ENCODE data around the gene CAMK1D. TPM values are rescaled to one million over a fixed set of nuclear protein-coding genes. Genes with fewer than 3 reads are reported as not detected.

CAMK1D gene
- total and polyA plus RNA-seq, 2 experiments from 2014 or later = 3.5 to 6.0 TPM

DNA sequence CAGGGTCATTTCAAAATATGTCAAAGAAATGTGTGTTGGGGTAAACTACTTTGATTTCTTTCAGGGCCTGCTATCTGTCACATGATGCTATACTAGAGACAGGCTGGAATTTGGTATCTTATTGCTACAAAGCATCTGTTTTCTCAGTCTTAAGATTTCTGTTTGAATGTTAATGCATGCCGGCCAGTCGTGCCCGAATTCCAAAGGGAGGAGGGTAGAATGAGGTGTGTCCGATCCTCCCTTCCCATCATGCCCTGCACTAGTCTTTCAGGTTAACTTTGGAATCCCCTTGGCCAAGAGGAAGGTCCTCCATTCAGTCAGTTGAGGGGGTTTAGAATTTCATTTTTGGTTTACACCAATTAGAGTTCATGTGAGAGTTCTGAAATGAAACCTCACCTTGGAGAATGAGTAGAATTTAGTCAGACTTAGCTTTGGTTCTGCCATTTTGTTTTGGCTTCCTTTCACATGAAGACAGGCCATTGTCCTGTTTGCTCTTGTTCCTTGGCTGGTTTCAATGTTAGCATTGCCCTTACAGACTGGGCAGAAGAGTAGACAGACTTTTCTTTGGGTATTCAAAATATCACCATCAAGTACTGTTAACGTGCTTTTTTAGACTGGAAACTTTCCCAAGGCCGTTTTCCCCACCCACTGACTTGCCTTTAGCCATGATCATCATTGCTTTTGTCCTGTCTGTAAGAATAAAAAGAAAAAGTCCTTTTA lies 95.8 kb downstream of the CAMK1D start:
- 47% methylated on average over 6 of the region's 6 CpGs for WGBS (ENCODE audit: low lambda C conversion rate, missing lambda C conversion rate)
- no peak overlapping the region for H3K4me2 ChIP-seq
- H3K4me3 ChIP-seq = no peak overlapping the region
- H3K36me3 ChIP-seq (replicated peaks; ENCODE audit: insufficient read depth, low read depth) = no peaks in the 10 kb centered on the region
- no peaks in the 10 kb centered on the region for H3K27me3 ChIP-seq
- H3K27ac ChIP-seq = peak overlapping the region; percentile 52
- no peaks in the 10 kb centered on the region for H3K79me2 ChIP-seq
- H4K20me1 ChIP-seq (ENCODE audit: insufficient read depth, poor library complexity, severe bottlenecking) = no peaks in the 10 kb centered on the region
- H2AFZ ChIP-seq = no peak overlapping the region
- H3K9me3 ChIP-seq (ENCODE audit: low read depth) = no peaks in the 10 kb centered on the region
- no peak for DNase-seq (ENCODE audit: low spot score)
- TF ChIP-seq CTCF (IDR thresholded peaks at IDR 0.05; ENCODE audit: poor library complexity) (no peak), EZH2phosphoT487 (IDR thresholded peaks at IDR 0.05; ENCODE audit: low read depth, severe bottlenecking, unreplicated experiment) (no peak), EZH2 (IDR thresholded peaks at IDR 0.05; ENCODE audit: borderline replicate concordance) (no peak)
- H3K9me2 ChIP-seq (replicated peaks; ENCODE audit: insufficient read depth) = no peaks in the 10 kb centered on the region
- peaks cover 6% of the 10 kb centered on the region for H3K4me1 ChIP-seq (ENCODE audit: insufficient read depth)

- no peak overlapping the region for H2AFZ ChIP-seq
- H3K4me3 ChIP-seq = no peak overlapping the region
- DNase-seq (ENCODE audit: low spot score) = no peak
- H3K36me3 ChIP-seq (replicated peaks; ENCODE audit: insufficient read depth, low read depth) = no peaks in the 10 kb centered on the region
- peak overlapping the region; percentile 52 for H3K27ac ChIP-seq
- H3K4me1 ChIP-seq (ENCODE audit: insufficient read depth) = peaks cover 6% of the 10 kb centered on the region
- no peaks in the 10 kb centered on the region for H3K9me2 ChIP-seq (replicated peaks; ENCODE audit: insufficient read depth)
- TF ChIP-seq CTCF (IDR thresholded peaks at IDR 0.05; ENCODE audit: poor library complexity) (no peak), EZH2 (IDR thresholded peaks at IDR 0.05; ENCODE audit: borderline replicate concordance) (no peak), EZH2phosphoT487 (IDR thresholded peaks at IDR 0.05; ENCODE audit: low read depth, severe bottlenecking, unreplicated experiment) (no peak)
- H4K20me1 ChIP-seq (ENCODE audit: insufficient read depth, poor library complexity, severe bottlenecking) = no peaks in the 10 kb centered on the region
- no peaks in the 10 kb centered on the region for H3K9me3 ChIP-seq (ENCODE audit: low read depth)
- no peak overlapping the region for H3K4me2 ChIP-seq
- H3K27me3 ChIP-seq = no peaks in the 10 kb centered on the region
- H3K79me2 ChIP-seq = no peaks in the 10 kb centered on the region
- WGBS (ENCODE audit: low lambda C conversion rate, missing lambda C conversion rate) = 71% methylated on average over 4 of the region's 4 CpGs
These were observed 96.5 kb downstream of the CAMK1D start for GRCh38 chr10:12445701-12446334.

- no peaks in the 10 kb centered on the region for H3K27me3 ChIP-seq
- TF ChIP-seq CTCF (IDR thresholded peaks at IDR 0.05; ENCODE audit: poor library complexity) (no peak), EZH2phosphoT487 (IDR thresholded peaks at IDR 0.05; ENCODE audit: low read depth, severe bottlenecking, unreplicated experiment) (no peak), EZH2 (IDR thresholded peaks at IDR 0.05; ENCODE audit: borderline replicate concordance) (no peak)
- WGBS (ENCODE audit: low lambda C conversion rate, missing lambda C conversion rate) = 68% methylated on average over 3 of the region's 3 CpGs
- H3K4me1 ChIP-seq (ENCODE audit: insufficient read depth) = peaks cover 6% of the 10 kb centered on the region
- H3K9me2 ChIP-seq (replicated peaks; ENCODE audit: insufficient read depth) = no peaks in the 10 kb centered on the region
- H3K4me3 ChIP-seq = no peak overlapping the region
- DNase-seq (ENCODE audit: low spot score) = no peak
- H3K36me3 ChIP-seq (replicated peaks; ENCODE audit: insufficient read depth, low read depth) = no peaks in the 10 kb centered on the region
- no peaks in the 10 kb centered on the region for H3K9me3 ChIP-seq (ENCODE audit: low read depth)
- H3K4me2 ChIP-seq = no peak overlapping the region
- no peaks in the 10 kb centered on the region for H3K79me2 ChIP-seq
- peak overlapping the region; percentile 21 for H3K27ac ChIP-seq
- H4K20me1 ChIP-seq (ENCODE audit: insufficient read depth, poor library complexity, severe bottlenecking) = no peaks in the 10 kb centered on the region
- H2AFZ ChIP-seq = no peak overlapping the region
These were observed 99.0 kb downstream of the CAMK1D start for GRCh38 chr10:12448340-12448728.

Data from hepatocyte (in vitro differentiated cells).